A673 (cell line): Measurements from ENCODE around the gene OGA. TPM values are rescaled to one million over a fixed set of nuclear protein-coding genes. Genes with fewer than 3 reads are reported as not detected.

ENCODE experiments used
- BruUV-seq: library from RNA; stranded (reverse); fragments of 400-500 nt; replicated peaks from 2 replicates; lab custom pipeline; 2021; lab: Mats Ljungman, UMichigan
- CTCF ChIA-PET: fragments of 300-600 bp; sonication (Branson Sonifier 250); formaldehyde crosslinking; loops from one replicate; lab custom pipeline; 2022; ENCODE audit warnings: antibody characterized with exemption; lab: Charles Lee
- POLR2A ChIA-PET: fragments of 300-600 bp; sonication (Branson Sonifier 250); formaldehyde crosslinking; loops from one replicate; lab custom pipeline; 2022; ENCODE audit warnings: antibody characterized with exemption; ENCODE audit not compliant: low non-redundant PET; lab: Charles Lee
- DNase-seq: peaks from one replicate; pipeline ENCODE4 v3.0.0-alpha.2; 2015; ENCODE audit warnings: low spot score
- H3K27ac ChIP-seq: fragments of 200-600 bp; sonication (generic); 2 replicates; pipeline ENCODE4 v1.5.1; 2016; ENCODE audit warnings: mixed run types, low read depth, mild to moderate bottlenecking, mixed read lengths, antibody characterized with exemption, low read length; ENCODE audit not compliant: poor library complexity, severe bottlenecking
- H3K27me3 ChIP-seq: fragments of 200-600 bp; sonication (generic); replicated peaks from 2 replicates; pipeline ENCODE4 v1.6.1; 2017; ENCODE audit warnings: mixed run types, low read depth, mild to moderate bottlenecking, mixed read lengths, antibody characterized with exemption, low read length; ENCODE audit not compliant: insufficient read depth, poor library complexity
- H3K36me3 ChIP-seq: fragments of 200-600 bp; sonication (generic); 2 replicates; pipeline ENCODE4 v1.6.1; 2016; ENCODE audit warnings: mixed run types, mild to moderate bottlenecking, mixed read lengths, antibody characterized with exemption, low read length; ENCODE audit not compliant: insufficient read depth, poor library complexity, severe bottlenecking
- H3K4me1 ChIP-seq: fragments of 200-600 bp; sonication (generic); 2 replicates; pipeline ENCODE4 v1.6.1; 2017; ENCODE audit warnings: mixed run types, mild to moderate bottlenecking, mixed read lengths, antibody characterized with exemption, low read length; ENCODE audit not compliant: insufficient read depth, poor library complexity, severe bottlenecking
- H3K4me3 ChIP-seq: fragments of 200-600 bp; sonication (generic); 2 replicates; pipeline ENCODE4 v1.5.1; 2016; ENCODE audit warnings: low read depth, mixed run types, mild to moderate bottlenecking, mixed read lengths, low read length; ENCODE audit not compliant: poor library complexity, severe bottlenecking
- H3K9me3 ChIP-seq: fragments of 200-600 bp; sonication (generic); 2 replicates; pipeline ENCODE4 v1.6.1; 2016; ENCODE audit warnings: mixed run types, low read depth, mild to moderate bottlenecking, mixed read lengths, antibody characterized with exemption, low read length; ENCODE audit not compliant: poor library complexity, severe bottlenecking
- EZH2 ChIP-seq: fragments of 200-600 bp; sonication (generic); IDR thresholded peaks from 2 replicates; pipeline ENCODE4 v1.6.1; 2017; ENCODE audit warnings: borderline replicate concordance, low read depth, mild to moderate bottlenecking, mixed read lengths, antibody characterized with exemption, low read length; ENCODE audit not compliant: poor library complexity, severe bottlenecking
- intact Hi-C: fragments of 100-400 bp; cut with micrococcal nuclease; formaldehyde crosslinking; loops from one replicate; pipeline ENCODE4 v1.10.0; 2022; ENCODE audit not compliant: unreplicated experiment
- total RNA-seq: library from RNA; stranded (reverse); gene quantifications from 2 replicates; pipeline ENCODE4 v1.2.3, GENCODE V29; 2021
- TF ChIP-seq, protein P1 (sequence below): fragments of 300-800, 200-600 bp; sonication (generic); conservative IDR thresholded peaks from 2 replicates; pipeline ENCODE4 v1.5.1; 2017; ENCODE audit warnings: low read depth, mild to moderate bottlenecking, antibody characterized with exemption, low read length, moderate library complexity, mixed read lengths

OGA gene
- total RNA-seq, 1 experiment from 2014 or later = 109 TPM

DNA sequence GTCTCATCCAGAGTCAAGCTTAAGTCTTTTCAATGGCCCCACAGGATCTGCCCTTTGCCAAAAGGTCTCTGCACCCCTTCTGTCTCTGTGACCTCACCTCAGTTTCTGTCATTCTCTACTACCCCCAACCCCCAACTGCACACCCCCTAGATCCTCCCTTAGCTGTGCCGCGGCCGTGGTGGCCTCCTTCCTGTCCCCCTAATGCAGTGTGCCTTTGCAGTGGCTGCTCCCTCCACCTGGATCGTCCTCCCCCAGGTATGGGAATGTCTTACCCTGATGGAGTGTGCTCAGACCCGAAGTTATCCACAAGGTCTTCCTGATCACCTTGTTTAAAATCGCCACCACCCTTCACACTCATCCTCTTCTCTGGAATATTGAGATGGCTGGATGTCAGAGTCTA, 51.9 kb downstream of the OGA start:
- Histone ChIP-seq H3K27ac (no peak overlapping the region), H3K36me3 (no peaks in the 10 kb centered on the region), H3K4me3 (no peak overlapping the region), H3K9me3 (no peaks in the 10 kb centered on the region), H3K4me1 (peaks cover 12% of the 10 kb centered on the region), H3K27me3 (no peaks in the 10 kb centered on the region)
- POLR2A ChIA-PET = no interaction called here
- no TSS peak for BruUV-seq
- intact Hi-C loops = no loop called here
- DNase-seq = no peak
- CTCF ChIA-PET = no interaction called here
- TF ChIP-seq EZH2 = no peak
- TF ChIP-seq, protein P1, sequence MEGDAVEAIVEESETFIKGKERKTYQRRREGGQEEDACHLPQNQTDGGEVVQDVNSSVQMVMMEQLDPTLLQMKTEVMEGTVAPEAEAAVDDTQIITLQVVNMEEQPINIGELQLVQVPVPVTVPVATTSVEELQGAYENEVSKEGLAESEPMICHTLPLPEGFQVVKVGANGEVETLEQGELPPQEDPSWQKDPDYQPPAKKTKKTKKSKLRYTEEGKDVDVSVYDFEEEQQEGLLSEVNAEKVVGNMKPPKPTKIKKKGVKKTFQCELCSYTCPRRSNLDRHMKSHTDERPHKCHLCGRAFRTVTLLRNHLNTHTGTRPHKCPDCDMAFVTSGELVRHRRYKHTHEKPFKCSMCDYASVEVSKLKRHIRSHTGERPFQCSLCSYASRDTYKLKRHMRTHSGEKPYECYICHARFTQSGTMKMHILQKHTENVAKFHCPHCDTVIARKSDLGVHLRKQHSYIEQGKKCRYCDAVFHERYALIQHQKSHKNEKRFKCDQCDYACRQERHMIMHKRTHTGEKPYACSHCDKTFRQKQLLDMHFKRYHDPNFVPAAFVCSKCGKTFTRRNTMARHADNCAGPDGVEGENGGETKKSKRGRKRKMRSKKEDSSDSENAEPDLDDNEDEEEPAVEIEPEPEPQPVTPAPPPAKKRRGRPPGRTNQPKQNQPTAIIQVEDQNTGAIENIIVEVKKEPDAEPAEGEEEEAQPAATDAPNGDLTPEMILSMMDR = no peak

DNA sequence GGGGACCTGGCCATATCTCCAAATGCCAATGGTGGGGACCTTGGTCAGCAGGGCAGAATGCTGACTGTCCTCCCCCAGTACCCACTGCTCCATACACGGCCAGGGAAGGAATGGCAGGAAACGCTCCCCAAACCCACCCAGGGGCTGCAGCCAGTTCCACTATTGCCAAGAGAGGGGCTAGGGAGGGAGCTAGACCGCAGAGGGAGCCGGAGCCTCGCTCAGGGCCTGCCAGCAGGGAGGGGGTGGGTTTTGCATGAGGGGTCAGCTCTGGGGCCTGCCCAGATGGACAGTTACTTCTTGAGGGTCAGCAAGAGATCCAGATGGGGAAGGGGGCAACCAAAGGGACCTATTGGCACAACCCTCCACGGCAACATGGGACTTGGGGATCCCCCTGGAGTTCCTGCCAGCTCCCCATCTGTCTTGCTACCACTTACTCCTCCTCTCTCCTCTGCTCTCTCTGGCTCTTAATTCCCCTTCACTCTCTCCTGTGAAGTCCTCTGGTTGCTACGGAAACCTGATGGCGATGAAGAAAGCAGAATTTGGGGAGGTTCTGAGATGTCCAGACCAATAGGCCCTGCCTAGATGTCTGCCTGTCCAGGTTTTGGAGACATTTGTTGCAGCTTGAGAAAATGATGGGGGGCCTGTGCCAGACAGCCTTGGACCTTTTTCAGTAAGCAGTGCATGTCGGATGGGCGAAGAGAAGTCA, 55.0 kb downstream of the OGA start:
- CTCF ChIA-PET = no interaction called here
- DNase-seq = no peak

GRCh38 chr10:101762736-101763135, 55.5 kb downstream of the OGA start:
- ChIA-PET POLR2A (interaction anchor here (0.7 kb wide), 1 partner anchor 59 kb away, joined by 14 read pairs; no protein-coding TSS in a partner anchor), CTCF (no interaction called here)
- no peaks in the 10 kb centered on the region for H3K4me1 ChIP-seq
- no peak overlapping the region for H3K27ac ChIP-seq
- H3K9me3 ChIP-seq = no peaks in the 10 kb centered on the region
- BruUV-seq = no TSS peak
- no peaks in the 10 kb centered on the region for H3K27me3 ChIP-seq
- no peak overlapping the region for H3K4me3 ChIP-seq
- intact Hi-C loops = no loop called here
- TF ChIP-seq EZH2 = no peak
- TF ChIP-seq, protein P1 = no peak
- H3K36me3 ChIP-seq = no peaks in the 10 kb centered on the region
- DNase-seq = no peak

More for the DNA sequence above, 55.0 kb downstream of the OGA start:
- H3K27me3 ChIP-seq = no peaks in the 10 kb centered on the region
- H3K4me1 ChIP-seq = no peaks in the 10 kb centered on the region
- no peak overlapping the region for H3K4me3 ChIP-seq
- no TSS peak for BruUV-seq
- H3K9me3 ChIP-seq = no peaks in the 10 kb centered on the region
- no peak overlapping the region for H3K27ac ChIP-seq
- intact Hi-C loops = no loop called here
- POLR2A ChIA-PET = no interaction called here
- TF ChIP-seq, protein P1 = no peak
- no peak for TF ChIP-seq EZH2
- no peaks in the 10 kb centered on the region for H3K36me3 ChIP-seq
